SH-SY5Y (cell line): ENCODE data around the gene RHBDL1.

Experiments used
- GATA2 ChIP-seq: IDR thresholded peaks from 2 replicates; pipeline ENCODE4 v1.6.1; 2011; ENCODE audit warnings: mild to moderate bottlenecking, low read depth, low read length
- GATA3 ChIP-seq: IDR thresholded peaks from 2 replicates; pipeline ENCODE4 v1.6.1; 2011; ENCODE audit warnings: low read depth, mild to moderate bottlenecking, low read length, moderate library complexity

- TF ChIP-seq GATA2 (no peak), GATA3 (no peak)
These were observed 43.5 kb downstream of the RHBDL1 start for GRCh38 chr16:718922-719321.
